MCF 10A (cell line): ENCODE measurements around the gene AJM1. TPM values are rescaled to one million over a fixed set of nuclear protein-coding genes. Genes with fewer than 3 reads are reported as not detected.

ENCODE experiments used
- BruUV-seq: library from RNA; stranded (reverse); fragments of 400-500 nt; replicated peaks from 2 replicates; lab custom pipeline; 2021; lab: Mats Ljungman, UMichigan
- CTCF ChIA-PET: fragments of 300-600 bp; sonication (Branson Sonifier 250); formaldehyde crosslinking; extraction: SDS; loops from one replicate; lab custom pipeline; 2021; ENCODE audit warnings: antibody characterized with exemption, inconsistent platforms; lab: Yijun Ruan, JAX
- POLR2A ChIA-PET: fragments of 300-600, 350-650 bp; sonication (Branson Sonifier 250); formaldehyde crosslinking; extraction: SDS; loops from one replicate; lab custom pipeline; 2020; ENCODE audit warnings: antibody characterized with exemption, inconsistent platforms; lab: Yijun Ruan, JAX
- DNase-seq: peaks from one replicate; pipeline ENCODE4 v3.0.0-alpha.2; 2018; ENCODE audit not compliant: unreplicated experiment
- H3K27ac Mint-ChIP-seq: one replicate; pipeline ENCODE4 v1.8.0; 2022; ENCODE audit warnings: mild to moderate bottlenecking, low read depth, mixed read lengths; ENCODE audit not compliant: unreplicated experiment
- H3K27me3 Mint-ChIP-seq: one replicate; pipeline ENCODE4 v1.8.0; 2022; ENCODE audit warnings: mixed read lengths; ENCODE audit not compliant: insufficient read depth, unreplicated experiment
- H3K36me3 Mint-ChIP-seq: one replicate; pipeline ENCODE4 v1.8.0; 2022; ENCODE audit warnings: mild to moderate bottlenecking, moderate library complexity, mixed read lengths; ENCODE audit not compliant: insufficient read depth, unreplicated experiment
- H3K4me1 Mint-ChIP-seq: one replicate; pipeline ENCODE4 v1.8.0; 2022; ENCODE audit warnings: mixed read lengths; ENCODE audit not compliant: insufficient read depth, unreplicated experiment
- H3K4me3 Mint-ChIP-seq: one replicate; pipeline ENCODE4 v1.8.0; 2022; ENCODE audit warnings: mild to moderate bottlenecking, moderate library complexity, mixed read lengths; ENCODE audit not compliant: unreplicated experiment
- H3K9me3 Mint-ChIP-seq: one replicate; pipeline ENCODE4 v1.8.0; 2022; ENCODE audit warnings: mixed read lengths; ENCODE audit not compliant: unreplicated experiment
- CTCF ChIP-seq: fragments of 200-600 bp; IDR thresholded peaks from one replicate; pipeline ENCODE4 v1.8.0; 2022; ENCODE audit warnings: antibody characterized with exemption, mild to moderate bottlenecking; ENCODE audit not compliant: unreplicated experiment
- intact Hi-C: fragments of 100-400 bp; cut with micrococcal nuclease; formaldehyde crosslinking; loops from 2 replicates; pipeline ENCODE4 v1.14.1; 2022
- total RNA-seq: library from RNA; stranded (reverse); gene quantifications from 2 replicates; pipeline ENCODE4 v1.2.3, GENCODE V29; 2022

Gene AJM1
- total RNA-seq, 1 experiment from 2014 or later, result 5.7 TPM

- ChIA-PET CTCF (interaction anchor here (1.3 kb wide), 2 partner anchors 12 to 13 kb away, joined by 3 to 5 read pairs; no protein-coding TSS in a partner anchor), POLR2A (no interaction called here)
- TF ChIP-seq CTCF, result no peak
- H3K9me3 Mint-ChIP-seq, result no peaks in the 10 kb centered on the region
- peaks cover 46% of the 10 kb centered on the region for H3K36me3 Mint-ChIP-seq
- H3K27ac Mint-ChIP-seq, result no peak overlapping the region
- H3K4me1 Mint-ChIP-seq, result no peaks in the 10 kb centered on the region
- no peak overlapping the region for H3K4me3 Mint-ChIP-seq
- intact Hi-C loops, result no loop called here
- H3K27me3 Mint-ChIP-seq, result no peaks in the 10 kb centered on the region
- no TSS peak for BruUV-seq
- DNase-seq, result no peak
Measured at GRCh38 chr9:136829412-136829811, 12.9 kb upstream of the AJM1 start.

GRCh38 chr9:136829981-136830885 is 12.0 kb upstream of the AJM1 start:
- H3K4me3 Mint-ChIP-seq, result no peak overlapping the region
- ChIA-PET POLR2A (no interaction called here), CTCF (interaction anchor here (1.3 kb wide), 2 partner anchors 11 to 13 kb away, joined by 3 to 5 read pairs; no protein-coding TSS in a partner anchor)
- H3K27me3 Mint-ChIP-seq, result no peaks in the 10 kb centered on the region
- intact Hi-C loops, result no loop called here
- no peak for DNase-seq
- no peaks in the 10 kb centered on the region for H3K9me3 Mint-ChIP-seq
- no peak for TF ChIP-seq CTCF
- no peaks in the 10 kb centered on the region for H3K4me1 Mint-ChIP-seq
- H3K27ac Mint-ChIP-seq, result no peak overlapping the region
- peaks cover 43% of the 10 kb centered on the region for H3K36me3 Mint-ChIP-seq
- BruUV-seq, result no TSS peak

GRCh38 chr9:136831002-136831719 is 11.1 kb upstream of the AJM1 start:
- Mint-ChIP-seq H3K9me3 (no peaks in the 10 kb centered on the region), H3K4me3 (no peak overlapping the region), H3K27ac (no peak overlapping the region), H3K4me1 (no peaks in the 10 kb centered on the region), H3K36me3 (peaks cover 42% of the 10 kb centered on the region), H3K27me3 (no peaks in the 10 kb centered on the region)
- no peak for TF ChIP-seq CTCF
- BruUV-seq, result no TSS peak
- CTCF ChIA-PET, result interaction anchor here (0.5 to 0.7 kb wide), 3 partner anchors 8 to 104 kb away, joined by 3 read pairs; no protein-coding TSS in a partner anchor
- DNase-seq, result no peak
- intact Hi-C loops, result no loop called here
- POLR2A ChIA-PET, result interaction anchor here (0.8 to 1.4 kb wide), 2 partner anchors 21 to 22 kb away, joined by 3 to 5 read pairs; no protein-coding TSS in a partner anchor

DNA sequence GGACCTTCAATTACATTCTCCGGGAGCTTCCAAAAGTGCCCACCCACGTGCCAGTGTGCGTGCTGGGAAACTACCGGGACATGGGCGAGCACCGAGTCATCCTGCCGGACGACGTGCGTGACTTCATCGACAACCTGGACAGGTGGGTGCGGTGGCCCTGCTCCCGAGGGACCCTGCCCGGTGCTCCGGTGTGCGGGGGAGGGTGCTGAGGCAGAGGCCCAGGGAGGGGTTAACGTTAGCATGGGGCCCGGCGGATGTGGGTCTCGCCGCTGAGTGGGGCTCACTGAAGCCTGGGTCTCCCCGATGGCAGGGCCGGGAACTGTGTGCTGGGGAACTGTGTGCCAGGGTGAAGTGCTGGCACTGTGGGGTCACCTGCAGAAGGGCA is 10.6 kb upstream of the AJM1 start:
- intact Hi-C loops, result no loop called here
- TF ChIP-seq CTCF, result no peak
- ChIA-PET CTCF (interaction anchor here (0.6 to 1.0 kb wide), 3 partner anchors 9 to 103 kb away, joined by 3 read pairs; no protein-coding TSS in a partner anchor), POLR2A (interaction anchor here (0.8 to 1.4 kb wide), 3 partner anchors 11 to 23 kb away, joined by 3 to 5 read pairs (median 5); no protein-coding TSS in a partner anchor)
- Mint-ChIP-seq H3K4me3 (no peak overlapping the region), H3K27ac (no peak overlapping the region), H3K4me1 (no peaks in the 10 kb centered on the region), H3K9me3 (no peaks in the 10 kb centered on the region), H3K27me3 (no peaks in the 10 kb centered on the region), H3K36me3 (peaks cover 39% of the 10 kb centered on the region)
- no peak for DNase-seq
- no TSS peak for BruUV-seq
